GM12878 (cell line): ENCODE measurements around the gene TDRD10. TPM values are rescaled to one million over a fixed set of nuclear protein-coding genes. Genes with fewer than 3 reads are reported as not detected.

Source experiments
- BHLHE40 ChIP-seq, 2 experiments: fragments of 450-650 bp in 1 of 2; IDR thresholded peaks; 2 replicates each; pipeline ENCODE4 v1.6.1; 2011 to 2017; ENCODE audit warnings: low read depth in 2 of 2, borderline replicate concordance in 1 of 2, improper control_type of control experiment in 1 of 2, low read length in 1 of 2, mild to moderate bottlenecking in 1 of 2
- CREB1 ChIP-seq: IDR thresholded peaks from 2 replicates; pipeline ENCODE4 v1.6.1; 2012; ENCODE audit warnings: low read depth, mild to moderate bottlenecking, inconsistent platforms
- IKZF1 ChIP-seq: fragments of 450-650 bp; conservative IDR thresholded peaks from 2 replicates; pipeline ENCODE4 v1.6.1; 2017; ENCODE audit warnings: antibody characterized with exemption, mild to moderate bottlenecking
- IKZF2 ChIP-seq, 2 experiments: fragments of 450-650 bp; IDR thresholded peaks; 2 replicates each; pipeline ENCODE4 v1.6.1; 2017; ENCODE audit warnings: mild to moderate bottlenecking in 2 of 2, moderate library complexity in 2 of 2
- SREBF1 ChIP-seq: IDR thresholded peaks from 2 replicates; pipeline ENCODE4 v1.6.1; 2012; ENCODE audit warnings: mild to moderate bottlenecking, low read length
- polyA plus RNA-seq, 11 experiments: library from polyadenylated mRNA; depleted of rRNA in 4 of 11; unstranded in 6 of 11; stranded (reverse) in 5 of 11; fragments of >200 nt; fragmentation: Nextera tagmentation in 4 of 11; fragmentation: Illumina TruSeq in 1 of 11; extraction: Ambion mirVana in 4 of 11; extraction: Trizol in 1 of 11; gene quantifications; 1 replicate in 1 of 11; 2 replicates in 10 of 11; pipeline versions ENCODE4 v1.2.1 to v1.2.3, GENCODE V29; 2011 to 2016; ENCODE audit warnings: inconsistent platforms in 2 of 11, missing spikeins in 2 of 11, low read depth in 1 of 11
- total RNA-seq, 4 experiments: library from RNA; depleted of rRNA in 3 of 4; stranded (reverse); fragments of >200 nt in 3 of 4; fragmentation: Illumina TruSeq in 1 of 4; extraction: Trizol in 1 of 4; gene quantifications; 2 replicates each; pipeline versions ENCODE4 v1.2.1 to v1.2.3, GENCODE V29; 2013 to 2021
- TF ChIP-seq, protein P1 (sequence below): fragments of 150-350 bp; IDR thresholded peaks from 2 replicates; pipeline ENCODE4 v1.6.1; 2016; ENCODE audit warnings: low read depth, low read length
- TF ChIP-seq, protein P2 (sequence below): IDR thresholded peaks from 2 replicates; pipeline ENCODE4 v1.6.1; 2011; ENCODE audit warnings: mild to moderate bottlenecking, low read depth, low read length, moderate library complexity; ENCODE audit not compliant: insufficient replicate concordance

The TDRD10 gene
- total and polyA plus RNA-seq, 10 of the 15 experiments (the other 5 are each of a cell fraction or from before 2014, with no cell fraction given) = not detected

DNA sequence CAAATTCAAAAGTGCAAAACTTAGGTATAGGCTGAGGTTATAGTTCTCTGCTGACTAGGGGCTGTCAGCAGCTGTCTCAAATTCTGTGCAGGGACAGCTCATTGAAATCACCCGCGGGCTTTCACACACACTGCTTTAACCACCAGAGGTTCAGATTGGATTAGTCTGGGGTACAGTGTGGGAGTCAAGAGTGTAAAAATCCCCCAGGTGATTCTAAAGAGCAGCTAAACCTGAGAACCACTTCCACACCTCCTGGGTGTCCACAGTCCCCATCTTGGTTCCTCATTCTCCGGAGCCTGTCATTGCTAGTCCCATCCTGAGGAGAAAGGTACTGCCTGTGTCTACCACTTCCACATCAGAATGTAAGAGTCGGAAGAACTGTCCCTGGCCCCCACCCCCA lies 9.9 kb upstream of the TDRD10 start (continued):
- TF ChIP-seq, protein P1, sequence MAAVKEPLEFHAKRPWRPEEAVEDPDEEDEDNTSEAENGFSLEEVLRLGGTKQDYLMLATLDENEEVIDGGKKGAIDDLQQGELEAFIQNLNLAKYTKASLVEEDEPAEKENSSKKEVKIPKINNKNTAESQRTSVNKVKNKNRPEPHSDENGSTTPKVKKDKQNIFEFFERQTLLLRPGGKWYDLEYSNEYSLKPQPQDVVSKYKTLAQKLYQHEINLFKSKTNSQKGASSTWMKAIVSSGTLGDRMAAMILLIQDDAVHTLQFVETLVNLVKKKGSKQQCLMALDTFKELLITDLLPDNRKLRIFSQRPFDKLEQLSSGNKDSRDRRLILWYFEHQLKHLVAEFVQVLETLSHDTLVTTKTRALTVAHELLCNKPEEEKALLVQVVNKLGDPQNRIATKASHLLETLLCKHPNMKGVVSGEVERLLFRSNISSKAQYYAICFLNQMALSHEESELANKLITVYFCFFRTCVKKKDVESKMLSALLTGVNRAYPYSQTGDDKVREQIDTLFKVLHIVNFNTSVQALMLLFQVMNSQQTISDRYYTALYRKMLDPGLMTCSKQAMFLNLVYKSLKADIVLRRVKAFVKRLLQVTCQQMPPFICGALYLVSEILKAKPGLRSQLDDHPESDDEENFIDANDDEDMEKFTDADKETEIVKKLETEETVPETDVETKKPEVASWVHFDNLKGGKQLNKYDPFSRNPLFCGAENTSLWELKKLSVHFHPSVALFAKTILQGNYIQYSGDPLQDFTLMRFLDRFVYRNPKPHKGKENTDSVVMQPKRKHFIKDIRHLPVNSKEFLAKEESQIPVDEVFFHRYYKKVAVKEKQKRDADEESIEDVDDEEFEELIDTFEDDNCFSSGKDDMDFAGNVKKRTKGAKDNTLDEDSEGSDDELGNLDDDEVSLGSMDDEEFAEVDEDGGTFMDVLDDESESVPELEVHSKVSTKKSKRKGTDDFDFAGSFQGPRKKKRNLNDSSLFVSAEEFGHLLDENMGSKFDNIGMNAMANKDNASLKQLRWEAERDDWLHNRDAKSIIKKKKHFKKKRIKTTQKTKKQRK = no peak
- TF ChIP-seq CREB1 = no peak
- peak in 1 of 2 experiments; percentile 9; a peak in 1 of 4 replicates for TF ChIP-seq BHLHE40 (IDR thresholded peaks at IDR 0.05; ENCODE audit: borderline replicate concordance in 1 of 2, low read depth in 2 of 2, low read length in 1 of 2)
- peak; percentile 56 for TF ChIP-seq IKZF1
- TF ChIP-seq IKZF2 (IDR thresholded peaks at IDR 0.05) = peak; percentile 53 to 73; a peak in 3 of 4 replicates
- TF ChIP-seq, protein P2, sequence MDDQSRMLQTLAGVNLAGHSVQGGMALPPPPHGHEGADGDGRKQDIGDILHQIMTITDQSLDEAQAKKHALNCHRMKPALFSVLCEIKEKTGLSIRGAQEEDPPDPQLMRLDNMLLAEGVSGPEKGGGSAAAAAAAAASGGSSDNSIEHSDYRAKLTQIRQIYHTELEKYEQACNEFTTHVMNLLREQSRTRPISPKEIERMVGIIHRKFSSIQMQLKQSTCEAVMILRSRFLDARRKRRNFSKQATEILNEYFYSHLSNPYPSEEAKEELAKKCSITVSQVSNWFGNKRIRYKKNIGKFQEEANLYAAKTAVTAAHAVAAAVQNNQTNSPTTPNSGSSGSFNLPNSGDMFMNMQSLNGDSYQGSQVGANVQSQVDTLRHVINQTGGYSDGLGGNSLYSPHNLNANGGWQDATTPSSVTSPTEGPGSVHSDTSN = no peak
- no peak for TF ChIP-seq SREBF1
